ENCODE results near the gene POLR2M.

The POLR2M gene

DNA sequence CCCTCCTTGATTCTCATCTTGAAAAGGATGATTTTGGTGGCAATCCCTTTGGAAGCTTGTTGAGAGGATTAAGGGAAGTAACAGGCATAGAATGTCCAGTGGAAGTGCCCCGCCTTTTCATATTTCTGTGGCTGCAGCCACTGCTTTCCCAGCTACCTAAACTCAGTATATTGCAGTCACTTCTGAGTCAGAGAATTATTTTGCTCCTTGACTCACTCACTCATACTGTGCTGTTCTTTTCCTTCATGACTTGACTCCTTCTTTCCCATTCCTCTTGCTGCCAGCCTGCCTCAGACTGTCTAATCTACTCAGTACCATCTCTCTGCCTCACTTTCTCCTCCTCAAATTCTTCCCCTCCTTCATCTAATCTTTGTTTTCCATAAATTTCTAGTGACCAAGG is 26.5 kb upstream of the POLR2M start:
- ChIA-PET POLR2A (no interaction called here), CTCF (interaction anchor here (0.6 kb wide), 1 partner anchor 386 kb away, joined by 3 read pairs; no protein-coding TSS in a partner anchor)
- Histone ChIP-seq H3K36me3 (ENCODE audit: control insufficient read depth in 2 of 2, insufficient read depth in 1 of 2, low read length in 2 of 2) (no peaks in the 10 kb centered on the region), H3K9me3 (ENCODE audit: control insufficient read depth, insufficient read depth, low read depth, low read length) (no peaks in the 10 kb centered on the region), H3K4me3 (ENCODE audit: low read depth, low read length) (no peak overlapping the region), H3K27ac (ENCODE audit: extremely low read depth, low read depth, low read length) (no peak overlapping the region), H3K4me1 (ENCODE audit: control insufficient read depth, insufficient read depth, low read length) (peaks cover 8% of the 10 kb centered on the region)
- TF ChIP-seq, protein P1, sequence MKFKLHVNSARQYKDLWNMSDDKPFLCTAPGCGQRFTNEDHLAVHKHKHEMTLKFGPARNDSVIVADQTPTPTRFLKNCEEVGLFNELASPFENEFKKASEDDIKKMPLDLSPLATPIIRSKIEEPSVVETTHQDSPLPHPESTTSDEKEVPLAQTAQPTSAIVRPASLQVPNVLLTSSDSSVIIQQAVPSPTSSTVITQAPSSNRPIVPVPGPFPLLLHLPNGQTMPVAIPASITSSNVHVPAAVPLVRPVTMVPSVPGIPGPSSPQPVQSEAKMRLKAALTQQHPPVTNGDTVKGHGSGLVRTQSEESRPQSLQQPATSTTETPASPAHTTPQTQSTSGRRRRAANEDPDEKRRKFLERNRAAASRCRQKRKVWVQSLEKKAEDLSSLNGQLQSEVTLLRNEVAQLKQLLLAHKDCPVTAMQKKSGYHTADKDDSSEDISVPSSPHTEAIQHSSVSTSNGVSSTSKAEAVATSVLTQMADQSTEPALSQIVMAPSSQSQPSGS (tag by site-specific recombination; IDR thresholded peaks at IDR 0.05; ENCODE audit: low read depth) = no peak
- no peak for TF ChIP-seq GFI1B (tag by site-specific recombination; IDR thresholded peaks at IDR 0.05)
- TF ChIP-seq MZF1 (tag by site-specific recombination; IDR thresholded peaks at IDR 0.05; ENCODE audit: borderline replicate concordance) = no peak
- no peak for TF ChIP-seq ZNF341 (tag by site-specific recombination; IDR thresholded peaks at IDR 0.05; ENCODE audit: low read depth)
- TF ChIP-seq, protein P2, sequence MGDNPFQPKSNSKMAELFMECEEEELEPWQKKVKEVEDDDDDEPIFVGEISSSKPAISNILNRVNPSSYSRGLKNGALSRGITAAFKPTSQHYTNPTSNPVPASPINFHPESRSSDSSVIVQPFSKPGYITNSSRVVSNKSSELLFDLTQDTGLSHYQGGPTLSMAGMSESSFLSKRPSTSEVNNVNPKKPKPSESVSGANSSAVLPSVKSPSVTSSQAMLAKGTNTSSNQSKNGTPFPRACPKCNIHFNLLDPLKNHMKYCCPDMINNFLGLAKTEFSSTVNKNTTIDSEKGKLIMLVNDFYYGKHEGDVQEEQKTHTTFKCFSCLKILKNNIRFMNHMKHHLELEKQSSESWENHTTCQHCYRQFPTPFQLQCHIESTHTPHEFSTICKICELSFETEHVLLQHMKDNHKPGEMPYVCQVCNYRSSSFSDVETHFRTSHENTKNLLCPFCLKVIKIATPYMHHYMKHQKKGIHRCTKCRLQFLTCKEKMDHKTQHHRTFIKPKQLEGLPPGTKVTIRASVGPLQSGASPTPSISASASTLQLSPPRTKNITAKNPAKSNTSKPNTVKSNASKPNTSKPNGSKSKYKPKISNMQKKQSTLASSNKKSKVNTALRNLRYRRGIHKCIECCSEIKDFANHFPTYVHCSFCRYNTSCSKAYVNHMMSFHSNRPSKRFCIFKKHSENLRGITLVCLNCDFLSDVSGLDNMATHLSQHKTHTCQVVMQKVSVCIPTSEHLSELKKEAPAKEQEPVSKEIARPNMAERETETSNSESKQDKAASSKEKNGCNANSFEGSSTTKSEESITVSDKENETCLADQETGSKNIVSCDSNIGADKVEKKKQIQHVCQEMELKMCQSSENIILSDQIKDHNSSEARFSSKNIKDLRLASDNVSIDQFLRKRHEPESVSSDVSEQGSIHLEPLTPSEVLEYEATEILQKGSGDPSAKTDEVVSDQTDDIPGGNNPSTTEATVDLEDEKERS (tag by site-specific recombination; IDR thresholded peaks at IDR 0.05) = no peak
- no peak for TF ChIP-seq ZNF776 (tag by site-specific recombination; IDR thresholded peaks at IDR 0.05; ENCODE audit: borderline replicate concordance)
- no peak for TF ChIP-seq ZNF843 (tag by site-specific recombination; IDR thresholded peaks at IDR 0.05)
- TF ChIP-seq ZNF837 (tag by site-specific recombination; IDR thresholded peaks at IDR 0.05) = no peak
- no peak for TF ChIP-seq ZNF610 (tag by site-specific recombination; IDR thresholded peaks at IDR 0.05; ENCODE audit: borderline replicate concordance)
- TF ChIP-seq OSR2 (tag by site-specific recombination; IDR thresholded peaks at IDR 0.05) = no peak
- TF ChIP-seq, protein P3, sequence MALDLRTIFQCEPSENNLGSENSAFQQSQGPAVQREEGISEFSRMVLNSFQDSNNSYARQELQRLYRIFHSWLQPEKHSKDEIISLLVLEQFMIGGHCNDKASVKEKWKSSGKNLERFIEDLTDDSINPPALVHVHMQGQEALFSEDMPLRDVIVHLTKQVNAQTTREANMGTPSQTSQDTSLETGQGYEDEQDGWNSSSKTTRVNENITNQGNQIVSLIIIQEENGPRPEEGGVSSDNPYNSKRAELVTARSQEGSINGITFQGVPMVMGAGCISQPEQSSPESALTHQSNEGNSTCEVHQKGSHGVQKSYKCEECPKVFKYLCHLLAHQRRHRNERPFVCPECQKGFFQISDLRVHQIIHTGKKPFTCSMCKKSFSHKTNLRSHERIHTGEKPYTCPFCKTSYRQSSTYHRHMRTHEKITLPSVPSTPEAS (tag by site-specific recombination; IDR thresholded peaks at IDR 0.05) = no peak
- TF ChIP-seq, protein P4, sequence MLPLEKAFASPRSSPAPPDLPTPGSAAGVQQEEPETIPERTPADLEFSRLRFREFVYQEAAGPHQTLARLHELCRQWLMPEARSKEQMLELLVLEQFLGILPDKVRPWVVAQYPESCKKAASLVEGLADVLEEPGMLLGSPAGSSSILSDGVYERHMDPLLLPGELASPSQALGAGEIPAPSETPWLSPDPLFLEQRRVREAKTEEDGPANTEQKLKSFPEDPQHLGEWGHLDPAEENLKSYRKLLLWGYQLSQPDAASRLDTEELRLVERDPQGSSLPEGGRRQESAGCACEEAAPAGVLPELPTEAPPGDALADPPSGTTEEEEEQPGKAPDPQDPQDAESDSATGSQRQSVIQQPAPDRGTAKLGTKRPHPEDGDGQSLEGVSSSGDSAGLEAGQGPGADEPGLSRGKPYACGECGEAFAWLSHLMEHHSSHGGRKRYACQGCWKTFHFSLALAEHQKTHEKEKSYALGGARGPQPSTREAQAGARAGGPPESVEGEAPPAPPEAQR (tag by site-specific recombination; IDR thresholded peaks at IDR 0.05) = no peak
- no peak for TF ChIP-seq ZNF48 (tag by site-specific recombination; IDR thresholded peaks at IDR 0.05)
- TF ChIP-seq, protein P5, sequence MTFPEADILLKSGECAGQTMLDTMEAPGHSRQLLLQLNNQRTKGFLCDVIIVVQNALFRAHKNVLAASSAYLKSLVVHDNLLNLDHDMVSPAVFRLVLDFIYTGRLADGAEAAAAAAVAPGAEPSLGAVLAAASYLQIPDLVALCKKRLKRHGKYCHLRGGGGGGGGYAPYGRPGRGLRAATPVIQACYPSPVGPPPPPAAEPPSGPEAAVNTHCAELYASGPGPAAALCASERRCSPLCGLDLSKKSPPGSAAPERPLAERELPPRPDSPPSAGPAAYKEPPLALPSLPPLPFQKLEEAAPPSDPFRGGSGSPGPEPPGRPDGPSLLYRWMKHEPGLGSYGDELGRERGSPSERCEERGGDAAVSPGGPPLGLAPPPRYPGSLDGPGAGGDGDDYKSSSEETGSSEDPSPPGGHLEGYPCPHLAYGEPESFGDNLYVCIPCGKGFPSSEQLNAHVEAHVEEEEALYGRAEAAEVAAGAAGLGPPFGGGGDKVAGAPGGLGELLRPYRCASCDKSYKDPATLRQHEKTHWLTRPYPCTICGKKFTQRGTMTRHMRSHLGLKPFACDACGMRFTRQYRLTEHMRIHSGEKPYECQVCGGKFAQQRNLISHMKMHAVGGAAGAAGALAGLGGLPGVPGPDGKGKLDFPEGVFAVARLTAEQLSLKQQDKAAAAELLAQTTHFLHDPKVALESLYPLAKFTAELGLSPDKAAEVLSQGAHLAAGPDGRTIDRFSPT (tag by site-specific recombination; IDR thresholded peaks at IDR 0.05) = no peak
- no peak for TF ChIP-seq ZNF394 (tag by site-specific recombination; IDR thresholded peaks at IDR 0.05; ENCODE audit: borderline replicate concordance)
- no peak for TF ChIP-seq ZNF473 (tag by site-specific recombination; IDR thresholded peaks at IDR 0.05)

All from HEK293 (cell line).